Motor neuron (in vitro differentiated cells): ENCODE data around the gene UBAC2. TPM values are rescaled to one million over a fixed set of nuclear protein-coding genes. Genes with fewer than 3 reads are reported as not detected.
A peak's percentile ranks its signal among the peaks of the same experiment; 100 is the strongest.
"Not testable (repeated sequence)": the region's sequence is repeated elsewhere in the genome, so short reads cannot be mapped to it uniquely, and the experiment has no call there.

ENCODE experiments used
- ATAC-seq, 8 experiments: fragments of 200-7000 bp; cut with Tn5 transposase; replicated peaks in 6 of 8; 2 replicates each; pipeline ENCODE4 v1.8.0; 2021; ENCODE audit warnings: mild to moderate bottlenecking in 8 of 8, moderate library complexity in 8 of 8
- H3K27ac ChIP-seq, 2 donors: fragments of 250-450 bp; sonication (Bioruptor Pico); 2 replicates each; pipeline ENCODE4 v1.9.0; 2021; ENCODE audit warnings: antibody characterized with exemption in 2 of 2, mild to moderate bottlenecking in 2 of 2, moderate library complexity in 1 of 2
- H3K4me1 ChIP-seq, 2 donors: fragments of 250-450 bp; sonication (Bioruptor Pico); replicated peaks in 1 of 2; 2 replicates each; pipeline ENCODE4 v1.6.1; 2021; ENCODE audit warnings: antibody characterized with exemption in 2 of 2, mild to moderate bottlenecking in 2 of 2, moderate library complexity in 1 of 2
- H3K4me3 ChIP-seq, 5 donors: fragments of 250-450 bp; sonication (Bioruptor Pico); 2 replicates each; pipeline ENCODE4 v1.9.0; 2021; ENCODE audit warnings: antibody characterized with exemption in 5 of 5, mild to moderate bottlenecking in 5 of 5, moderate library complexity in 4 of 5
- WGBS, 10 experiments: fragments of 450-650 bp; shearing (Covaris generic); methylation state at CpG; one replicate each; pipeline ENCODE4 v1.0.0; 2022; 5-methylcytosine and 5-hydroxymethylcytosine counted together
- in situ Hi-C, 9 experiments: fragments of 400-800 bp; cut with MboI; loops; one replicate each; pipeline ENCODE4 v1.15.0; 2021; ENCODE audit warnings: low sequenced_read_pairs in 9 of 9, low pct_unique_long_range_greater_than_20kb in 2 of 9; ENCODE audit not compliant: unreplicated experiment in 9 of 9
- total RNA-seq, 8 experiments: library from RNA; unstranded; fragments of 300-600 nt; gene quantifications; 2 replicates each; pipeline versions ENCODE4 v1.2.3 to v1.2.4, GENCODE V29; 2022

The UBAC2 gene
- total RNA-seq, 8 experiments from 2014 or later = 28.5 to 47.7 (median 34.9) TPM

DNA sequence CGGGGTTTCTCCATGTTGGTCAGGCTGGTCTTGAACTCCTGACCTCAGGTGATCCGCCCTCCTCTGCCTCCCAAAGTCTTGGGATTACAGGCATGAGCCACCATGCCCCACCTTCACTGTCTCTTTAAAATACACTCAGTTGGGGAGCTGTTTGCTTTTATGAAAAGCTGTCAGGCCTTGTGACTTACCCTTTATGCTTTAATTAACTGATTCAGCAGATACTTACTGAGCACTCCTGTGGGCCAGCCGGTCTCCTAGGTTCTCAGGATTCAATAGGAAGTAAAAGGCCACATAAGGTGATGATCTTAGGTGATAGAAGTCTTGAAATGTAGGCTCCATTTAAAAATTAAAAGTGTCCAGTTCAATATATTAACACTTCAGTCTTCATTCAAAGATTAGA, 7.5 kb downstream of the UBAC2 start:
- in situ Hi-C loops = no loop called here
- ATAC-seq = no peak
- H3K4me3 ChIP-seq = no peak overlapping the region
- no peaks in the 10 kb centered on the region for H3K4me1 ChIP-seq
- 71 to 80% (median 80%) methylated on average over 1 of the region's 3 CpGs; no CpG with 5 or more reads in 7 of the 10 experiments for WGBS, 10 experiments
- H3K27ac ChIP-seq = no peak overlapping the region

DNA sequence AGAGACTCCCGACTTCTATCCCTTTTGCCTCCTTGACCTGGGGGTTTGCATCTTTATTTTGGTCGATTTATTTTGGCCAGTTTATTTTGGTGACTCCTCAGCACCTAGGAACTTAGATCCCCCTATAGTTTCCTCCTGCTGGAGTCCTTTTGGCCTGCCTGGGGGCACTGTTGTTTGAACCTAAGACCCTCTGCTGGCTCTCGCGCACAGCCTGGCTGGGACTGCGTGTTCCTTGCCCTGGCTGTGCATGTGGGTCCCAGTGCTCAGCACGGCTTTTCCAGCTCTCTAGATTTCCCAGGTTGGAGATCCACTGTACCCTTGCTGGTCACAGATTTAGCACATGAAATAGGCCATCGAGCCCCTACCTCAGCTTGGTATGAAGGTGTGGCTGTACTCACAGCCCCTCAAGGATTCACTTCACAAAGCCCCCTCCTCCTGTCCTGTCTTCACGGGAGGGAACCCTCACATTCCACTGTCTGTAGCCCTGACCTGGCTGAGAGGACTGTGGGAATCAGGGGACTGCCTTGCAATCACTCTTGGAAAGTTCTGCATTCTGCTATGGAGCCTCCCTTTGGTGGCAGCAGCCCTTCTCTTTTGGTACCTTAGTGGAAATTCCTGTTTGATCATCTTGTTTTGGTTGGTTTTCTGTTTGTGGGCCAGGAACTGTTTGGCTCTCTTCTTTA, 8.3 kb downstream of the UBAC2 start:
- Histone ChIP-seq H3K4me1 (peaks cover 0 to 1% of the 10 kb centered on the region in 2 donors), H3K27ac (no peak overlapping the region), H3K4me3 (no peak overlapping the region)
- WGBS, 10 experiments = 50 to 100% (median 82%) methylated on average over 1 to 4 of the region's 8 CpGs; no CpG with 5 or more reads in 2 of the 10 experiments
- in situ Hi-C loops = no loop called here
- no peak for ATAC-seq

- in situ Hi-C loops, ATAC-seq: not testable (repeated sequence)
These were observed 10.0 kb downstream of the UBAC2 start for GRCh38 chr13:99210627-99211026.

GRCh38 chr13:99211421-99212035, 10.9 kb downstream of the UBAC2 start:
- H3K4me3 ChIP-seq = no peak overlapping the region
- H3K4me1 ChIP-seq = peaks cover 11 to 18% of the 10 kb centered on the region in 2 donors
- 80 to 100% (median 95%) methylated on average over 1 to 5 of the region's 5 CpGs; no CpG with 5 or more reads in 2 of the 10 experiments for WGBS, 10 experiments
- H3K27ac ChIP-seq = no peak overlapping the region
- in situ Hi-C loops = no loop called here
- no peak for ATAC-seq

More at GRCh38 chr13:99210627-99211026, 10.0 kb downstream of the UBAC2 start:
- H3K4me3 ChIP-seq, H3K27ac ChIP-seq: not testable (repeated sequence)
- H3K4me1 ChIP-seq = peaks cover 8 to 17% of the 10 kb centered on the region in 2 donors
- WGBS, 10 experiments = 80 to 100% (median 100%) methylated on average over 1 to 8 of the region's 9 CpGs; no CpG with 5 or more reads in 3 of the 10 experiments

- H3K4me3 ChIP-seq = no peak overlapping the region
- 29 to 100% (median 72%) methylated on average over 1 to 5 of the region's 7 CpGs; no CpG with 5 or more reads in 1 of the 10 experiments for WGBS, 10 experiments
- in situ Hi-C loops = no loop called here
- peak overlapping the region in 1 of 2 donors; percentile 18 for H3K27ac ChIP-seq
- peaks cover 11 to 18% of the 10 kb centered on the region in 2 donors for H3K4me1 ChIP-seq
- peak in 2 of 8 experiments; percentile 7 to 13 for ATAC-seq
These were observed 13.6 kb downstream of the UBAC2 start for GRCh38 chr13:99214232-99214631.

DNA sequence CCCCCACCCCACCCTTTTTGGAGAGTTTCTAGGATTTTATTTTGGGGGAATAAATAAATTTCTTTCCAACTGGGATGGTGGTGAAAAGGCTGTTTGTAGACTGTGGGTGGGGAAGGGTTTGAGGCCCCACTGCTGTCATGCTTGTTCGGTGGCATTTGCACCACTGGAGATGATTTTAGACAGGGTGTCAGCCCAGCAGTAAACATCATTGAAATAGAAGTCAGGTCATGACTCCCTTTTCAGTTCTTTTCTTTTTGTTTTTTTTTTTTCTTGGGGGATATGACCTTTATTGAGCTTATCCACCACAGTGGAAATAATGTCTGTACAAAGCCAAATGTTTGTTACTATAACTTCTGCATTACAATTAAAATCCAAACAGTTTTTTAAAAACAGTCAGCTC, 14.1 kb downstream of the UBAC2 start:
- 0 to 60% (median 0%) methylated on average over 1 of the region's 1 CpG; no CpG with 5 or more reads in 5 of the 10 experiments for WGBS, 10 experiments
- ATAC-seq = peak in 4 of 8 experiments; percentile 34 to 66 (median 60)
- in situ Hi-C loops = no loop called here
- Histone ChIP-seq H3K4me1 (peaks cover 11 to 18% of the 10 kb centered on the region in 2 donors), H3K27ac (peak overlapping the region in 1 of 2 donors; percentile 18), H3K4me3 (no peak overlapping the region)

- H3K27ac ChIP-seq = peak overlapping the region; percentile 39 to 79
- peaks cover 11 to 18% of the 10 kb centered on the region in 2 donors for H3K4me1 ChIP-seq
- peak overlapping the region in 2 of 5 donors; percentile 3 to 6 for H3K4me3 ChIP-seq
- 0 to 100% (median 58%) methylated on average over 2 to 13 of the region's 15 CpGs; no CpG with 5 or more reads in 1 of the 10 experiments for WGBS, 10 experiments
- in situ Hi-C loops = no loop called here
- ATAC-seq = peak in 5 of 8 experiments; percentile 47 to 92 (median 90)
These were observed 14.7 kb downstream of the UBAC2 start for GRCh38 chr13:99215184-99215830.

GRCh38 chr13:99217461-99218110, 16.9 kb downstream of the UBAC2 start:
- in situ Hi-C loops = no loop called here

DNA sequence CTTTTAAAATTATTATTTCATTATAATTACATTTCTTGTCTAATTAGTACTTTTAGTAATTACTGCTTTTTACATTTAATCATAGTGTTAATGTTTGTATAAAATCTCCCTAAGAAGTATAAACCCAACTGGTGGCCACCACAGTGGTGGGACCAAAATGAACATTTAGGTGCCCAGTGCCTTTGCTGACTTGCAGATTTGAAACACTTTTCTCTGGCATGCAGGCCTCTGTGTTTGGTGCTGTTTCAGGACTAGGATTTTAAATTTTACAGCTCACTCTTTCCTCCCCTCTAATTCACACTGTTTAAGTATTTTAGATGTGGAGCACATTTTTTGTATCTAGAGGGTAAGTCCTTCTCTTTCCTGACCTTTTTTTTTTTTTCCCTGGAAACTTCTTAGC, 17.5 kb downstream of the UBAC2 start:
- Histone ChIP-seq H3K4me1 (peaks cover 11 to 18% of the 10 kb centered on the region in 2 donors), H3K27ac (no peak overlapping the region)
- ATAC-seq = peak in 1 of 8 experiments; percentile 12

More at GRCh38 chr13:99217461-99218110, 16.9 kb downstream of the UBAC2 start:
- Histone ChIP-seq H3K4me1 (peaks cover 11 to 18% of the 10 kb centered on the region in 2 donors), H3K4me3 (no peak overlapping the region), H3K27ac (no peak overlapping the region)
- no peak for ATAC-seq
- 0 to 92% (median 70%) methylated on average over 1 to 8 of the region's 20 CpGs; no CpG with 5 or more reads in 1 of the 10 experiments for WGBS, 10 experiments

DNA sequence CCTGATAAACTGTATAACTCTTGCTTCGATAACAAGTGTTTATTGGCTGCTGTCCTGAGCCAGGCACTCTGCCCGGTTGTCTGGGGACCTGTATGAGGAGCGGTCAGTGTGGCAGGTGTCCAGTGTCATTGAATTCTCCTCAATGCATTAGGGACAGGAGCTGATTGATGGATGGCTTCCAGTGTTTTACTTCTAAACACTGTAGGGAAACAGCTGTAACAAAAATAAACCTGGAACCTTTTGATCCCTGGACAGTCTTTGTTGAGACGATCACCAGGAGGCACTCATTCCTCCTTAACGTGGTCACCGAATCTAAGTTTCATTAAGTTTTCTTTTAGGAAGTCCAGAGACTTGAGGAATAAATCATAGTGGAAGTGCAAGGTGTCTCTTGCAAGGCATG, 17.9 kb downstream of the UBAC2 start:
- Histone ChIP-seq H3K4me1 (peaks cover 11 to 18% of the 10 kb centered on the region in 2 donors), H3K27ac (no peak overlapping the region), H3K4me3 (no peak overlapping the region)
- WGBS, 10 experiments = 46 to 80% (median 64%) methylated on average over 2 to 6 of the region's 6 CpGs
- ATAC-seq = peak in 1 of 8 experiments; percentile 64
- in situ Hi-C loops = no loop called here

More for the DNA sequence above, 17.5 kb downstream of the UBAC2 start:
- no peak overlapping the region for H3K4me3 ChIP-seq
- in situ Hi-C loops = no loop called here

- no peak for ATAC-seq
- WGBS, 10 experiments = 94 to 100% (median 100%) methylated on average over 1 to 2 of the region's 2 CpGs; no CpG with 5 or more reads in 4 of the 10 experiments
- in situ Hi-C loops = no loop called here
- peaks cover 11 to 17% of the 10 kb centered on the region in 2 donors for H3K4me1 ChIP-seq
- no peak overlapping the region for H3K4me3 ChIP-seq
- H3K27ac ChIP-seq = no peak overlapping the region
These were observed 18.3 kb downstream of the UBAC2 start for GRCh38 chr13:99218969-99219368.

DNA sequence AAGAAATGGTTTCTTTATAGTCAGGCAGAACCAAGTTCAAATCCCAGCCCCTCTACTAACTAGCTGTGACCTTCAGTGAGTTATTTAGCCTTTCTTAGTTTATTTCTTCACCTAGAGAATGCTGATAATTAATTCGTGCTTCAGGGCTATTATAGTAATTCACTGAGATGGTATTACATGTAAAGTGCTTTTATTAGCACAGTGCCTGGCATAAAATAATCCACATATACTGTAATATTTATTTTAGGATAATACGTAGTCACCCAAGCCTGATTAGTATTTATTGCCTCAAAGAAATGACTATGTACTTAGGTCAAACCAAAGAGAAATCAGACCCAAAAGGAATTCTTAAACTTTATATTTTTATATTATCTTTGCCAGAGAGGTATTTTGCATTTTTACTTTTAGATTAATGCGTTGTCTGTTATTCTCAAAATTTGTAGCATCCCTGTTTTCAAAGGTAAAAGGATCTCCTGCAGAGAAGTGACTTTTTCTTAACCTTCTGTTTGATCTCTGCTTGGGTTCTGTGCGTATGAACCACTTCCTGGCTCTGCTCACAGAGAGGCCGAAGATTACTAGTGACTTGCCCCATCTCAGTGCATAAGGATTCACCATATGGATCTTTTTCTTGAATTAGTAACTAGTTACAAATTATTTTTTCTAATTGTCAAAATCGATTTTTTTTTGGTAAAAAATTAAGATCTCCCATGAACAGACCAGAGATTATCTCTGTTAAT, 19.7 kb downstream of the UBAC2 start:
- Histone ChIP-seq H3K4me3 (no peak overlapping the region), H3K4me1 (peaks cover 4% of the 10 kb centered on the region in 2 donors), H3K27ac (no peak overlapping the region)
- in situ Hi-C loops = no loop called here
- no peak for ATAC-seq
- WGBS, 10 experiments = 54 to 100% (median 73%) methylated on average over 1 to 6 of the region's 6 CpGs
